Measurements from ENCODE around the gene PKLR.
"Not testable (repeated sequence)": the region's sequence is repeated elsewhere in the genome, so short reads cannot be mapped to it uniquely, and the experiment has no call there.

Gene PKLR

DNA sequence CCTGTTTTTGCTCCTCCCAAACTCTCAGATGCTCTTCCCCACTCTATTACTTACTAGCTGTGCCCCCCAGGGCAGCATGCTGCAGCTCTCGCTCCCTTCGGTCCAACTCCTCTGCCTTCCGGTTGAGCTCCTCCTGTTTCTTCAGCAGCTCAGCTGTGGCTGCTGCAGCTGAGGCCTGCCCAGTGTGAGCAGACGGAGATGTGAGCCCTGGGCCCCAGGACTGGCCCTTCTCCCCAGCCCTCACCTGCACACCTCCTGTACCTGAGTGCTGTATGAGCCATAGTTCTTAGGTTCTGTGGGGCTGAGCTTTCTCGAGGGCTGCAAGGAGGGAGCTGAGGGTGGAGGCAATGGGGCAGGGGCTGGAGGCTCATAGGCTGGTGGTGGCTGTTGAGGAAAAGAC lies 41.0 kb downstream of the PKLR start:
- in situ Hi-C loops (cut with HindIII; ENCODE audit: low sequenced_read_pairs) = no loop called here

DNA sequence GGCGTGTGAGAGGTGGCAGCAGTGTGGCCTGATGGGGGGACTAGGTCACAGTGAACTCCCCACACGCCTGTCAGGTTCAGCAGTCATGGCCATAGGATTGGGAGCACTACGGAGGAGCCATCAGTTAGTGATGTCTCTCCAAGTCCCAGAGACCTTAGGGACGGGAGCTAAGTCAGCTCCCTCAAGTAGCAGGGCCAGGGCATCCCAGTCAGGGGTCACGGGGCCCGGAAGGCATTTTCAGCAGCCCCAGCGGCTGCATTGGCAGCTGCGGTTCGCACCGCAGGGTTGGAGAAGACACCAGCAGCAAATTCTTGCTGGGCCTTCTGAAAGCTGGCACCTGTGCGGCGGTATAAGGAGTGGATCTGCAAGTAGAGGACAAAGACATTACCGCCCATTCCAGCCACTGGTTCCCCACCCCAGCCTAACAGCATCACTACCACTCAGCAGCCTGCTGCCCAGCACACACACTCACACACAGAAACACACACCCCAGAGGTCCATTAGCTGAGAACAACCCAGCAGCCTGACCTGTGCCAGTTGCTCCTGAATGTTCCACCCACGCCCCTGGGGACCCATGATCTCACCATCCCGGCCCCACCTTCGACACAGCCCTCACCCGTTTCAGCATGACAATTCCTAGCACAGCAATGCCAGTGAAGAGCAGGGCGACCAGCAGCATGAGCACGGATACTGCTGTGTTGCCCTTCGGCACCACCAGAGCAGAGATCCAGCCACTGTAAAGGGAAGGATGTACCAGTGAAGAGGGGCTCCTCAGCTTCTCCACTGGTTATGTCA lies 45.0 kb downstream of the PKLR start:
- in situ Hi-C loops (cut with HindIII; ENCODE audit: low sequenced_read_pairs) = no loop called here

DNA sequence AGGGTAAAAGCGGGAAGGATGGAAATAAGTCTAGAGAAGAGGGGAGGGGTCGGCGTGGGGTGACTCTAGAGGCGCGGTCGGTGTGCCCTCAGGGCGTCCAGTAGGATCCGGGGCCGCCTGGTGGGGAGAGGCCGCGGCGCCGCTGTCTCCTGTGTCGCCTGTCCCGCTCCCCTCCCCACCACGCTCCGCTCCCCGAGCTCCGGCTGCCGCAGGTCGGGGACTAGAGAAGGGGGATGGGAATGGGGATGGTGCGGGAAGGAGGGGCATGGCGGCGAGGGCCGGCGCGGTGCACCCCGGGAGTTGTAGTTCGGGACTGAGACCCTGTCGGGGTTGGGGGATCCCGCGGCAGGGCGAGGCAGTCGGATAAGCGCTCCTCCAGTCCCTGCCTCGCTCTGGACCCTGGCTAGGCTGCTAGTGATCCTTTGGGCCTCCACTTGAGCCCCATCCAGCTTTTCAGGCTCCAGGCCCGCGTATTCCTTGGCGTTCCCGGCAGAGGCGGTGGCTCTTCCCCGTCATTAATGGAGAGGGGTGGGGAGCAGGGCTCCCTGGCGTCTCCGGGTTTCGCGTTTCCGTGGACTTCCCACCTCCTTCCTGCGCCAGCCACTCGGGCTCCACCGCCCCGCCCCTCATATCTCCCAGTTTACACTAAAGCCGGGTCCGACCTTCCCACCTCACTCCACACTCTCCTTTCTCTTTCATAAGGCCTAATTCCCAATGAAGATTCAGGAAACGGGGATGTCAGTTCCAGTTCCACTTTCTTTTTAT lies 45.8 kb downstream of the PKLR start, which contains the start of gene ENTREP3:
ENTREP3 (minus strand) TSS at position 241 of the 765 bp plus-strand sequence. CDS start 606 bp downstream, outside the sequence.
- in situ Hi-C loops (cut with HindIII; ENCODE audit: low sequenced_read_pairs) = no loop called here

DNA sequence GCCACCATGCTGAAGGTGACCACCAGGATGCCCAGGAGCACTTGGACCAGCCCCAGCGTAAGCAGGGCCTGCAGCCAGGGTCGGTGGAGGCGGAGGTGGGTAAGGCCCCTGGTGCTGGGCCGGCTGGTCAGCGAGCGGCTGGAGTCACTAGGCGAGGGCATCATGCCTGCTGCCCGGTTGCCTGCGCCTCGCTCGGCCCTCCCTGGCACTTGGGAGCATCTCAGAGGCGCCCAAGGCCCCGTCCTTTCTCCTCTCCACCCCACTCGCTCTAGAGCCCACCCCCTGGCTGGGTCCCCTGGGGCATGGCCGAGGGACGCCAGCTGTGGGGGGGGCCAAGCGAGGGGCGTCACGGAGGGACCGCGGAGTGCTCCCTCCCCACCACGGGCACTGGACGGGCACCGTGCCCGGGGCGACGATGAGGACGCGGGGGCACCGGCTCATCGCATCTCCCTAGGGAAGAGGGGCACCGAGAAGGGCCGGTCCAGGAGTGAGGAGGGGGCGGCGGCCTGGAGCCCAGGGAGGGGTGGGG lies 46.5 kb downstream of the PKLR start:
- in situ Hi-C loops (cut with HindIII; ENCODE audit: low sequenced_read_pairs) = no loop called here

DNA sequence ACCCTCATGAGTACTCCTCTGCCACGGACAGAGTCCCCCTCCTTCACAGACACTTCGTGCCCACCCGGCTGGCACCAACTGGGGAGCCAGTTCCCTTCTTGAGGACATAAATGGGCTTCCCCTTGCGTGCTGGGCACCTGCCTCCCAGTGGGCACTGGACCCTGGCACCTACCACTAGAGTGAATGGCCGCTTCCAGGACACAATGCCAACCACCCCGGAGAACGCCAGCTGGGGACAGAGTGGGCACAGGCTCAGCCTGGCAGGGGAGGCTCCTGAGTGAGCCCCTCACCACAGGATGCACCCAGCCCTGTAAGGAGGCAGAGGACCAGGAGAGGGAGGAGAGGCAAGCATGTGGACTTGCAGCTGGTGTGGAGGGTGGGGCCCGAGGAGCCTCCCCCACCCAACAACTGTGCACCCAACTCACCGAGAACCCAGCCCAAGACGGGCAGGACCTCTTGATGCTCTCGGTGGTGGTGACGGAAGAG lies 47.0 kb downstream of the PKLR start:
- in situ Hi-C loops (cut with HindIII; ENCODE audit: low sequenced_read_pairs) = no loop called here

DNA sequence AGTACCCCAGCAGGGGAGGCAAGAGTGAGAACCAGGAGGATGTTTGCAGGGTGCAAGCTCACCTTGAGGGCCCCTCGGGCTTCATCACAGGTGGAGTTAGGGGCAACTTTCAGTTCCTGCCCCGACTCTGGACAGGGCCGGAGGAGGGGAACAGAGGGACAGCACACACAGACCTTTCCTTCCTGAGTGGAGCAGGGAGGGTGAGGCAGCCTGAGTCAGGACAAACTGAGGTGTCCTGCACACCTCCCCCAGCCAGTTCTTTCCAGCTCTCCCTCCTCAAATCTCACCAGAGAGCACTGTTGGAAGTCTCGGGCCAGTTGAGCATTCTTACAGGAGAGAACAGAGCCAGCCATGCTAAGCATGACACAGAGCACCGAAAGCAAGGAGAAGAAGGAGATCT lies 47.4 kb downstream of the PKLR start:
- in situ Hi-C loops (cut with HindIII; ENCODE audit: low sequenced_read_pairs) = no loop called here

DNA sequence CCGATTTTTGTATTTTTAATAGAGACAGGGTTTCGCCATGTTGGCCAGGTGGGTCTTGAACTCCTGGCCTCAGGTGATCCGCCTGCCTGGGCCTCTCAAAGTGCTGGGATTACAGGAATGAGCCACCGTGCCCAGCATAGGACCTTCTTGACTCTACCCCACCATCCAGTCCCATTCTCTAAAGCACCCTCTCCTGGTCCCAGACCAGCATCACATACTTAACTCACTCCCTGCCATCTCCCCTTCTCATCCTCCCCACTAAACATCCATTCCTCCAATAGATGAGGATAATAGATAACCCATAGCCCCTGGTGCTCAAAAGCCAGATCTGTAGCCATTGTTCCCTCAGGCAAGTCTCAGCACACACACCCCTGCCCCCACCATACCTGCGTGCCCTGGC lies 48.0 kb downstream of the PKLR start:
- in situ Hi-C loops (cut with HindIII; ENCODE audit: low sequenced_read_pairs) = no loop called here

DNA sequence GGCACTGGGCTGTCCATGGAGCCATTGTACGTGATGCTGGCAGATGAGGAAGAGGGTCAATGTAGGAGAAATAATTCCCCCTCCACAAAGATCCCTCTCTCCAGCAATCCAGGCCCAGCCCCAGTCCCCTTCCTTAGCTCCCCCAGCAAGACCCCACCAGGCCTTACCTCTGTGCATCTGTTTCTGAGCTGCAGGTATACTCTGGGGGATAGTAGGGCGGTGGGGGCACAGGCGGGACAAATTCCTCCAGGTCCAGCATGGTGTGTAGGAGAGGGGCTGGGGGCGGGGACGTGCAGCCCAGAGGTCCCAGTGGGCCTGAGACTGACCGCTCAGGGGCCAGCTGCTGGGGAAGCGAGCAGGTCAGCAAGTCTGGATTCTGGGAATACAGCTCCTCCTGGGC lies 49.7 kb downstream of the PKLR start:
- in situ Hi-C loops (cut with HindIII; ENCODE audit: low sequenced_read_pairs) = no loop called here

DNA sequence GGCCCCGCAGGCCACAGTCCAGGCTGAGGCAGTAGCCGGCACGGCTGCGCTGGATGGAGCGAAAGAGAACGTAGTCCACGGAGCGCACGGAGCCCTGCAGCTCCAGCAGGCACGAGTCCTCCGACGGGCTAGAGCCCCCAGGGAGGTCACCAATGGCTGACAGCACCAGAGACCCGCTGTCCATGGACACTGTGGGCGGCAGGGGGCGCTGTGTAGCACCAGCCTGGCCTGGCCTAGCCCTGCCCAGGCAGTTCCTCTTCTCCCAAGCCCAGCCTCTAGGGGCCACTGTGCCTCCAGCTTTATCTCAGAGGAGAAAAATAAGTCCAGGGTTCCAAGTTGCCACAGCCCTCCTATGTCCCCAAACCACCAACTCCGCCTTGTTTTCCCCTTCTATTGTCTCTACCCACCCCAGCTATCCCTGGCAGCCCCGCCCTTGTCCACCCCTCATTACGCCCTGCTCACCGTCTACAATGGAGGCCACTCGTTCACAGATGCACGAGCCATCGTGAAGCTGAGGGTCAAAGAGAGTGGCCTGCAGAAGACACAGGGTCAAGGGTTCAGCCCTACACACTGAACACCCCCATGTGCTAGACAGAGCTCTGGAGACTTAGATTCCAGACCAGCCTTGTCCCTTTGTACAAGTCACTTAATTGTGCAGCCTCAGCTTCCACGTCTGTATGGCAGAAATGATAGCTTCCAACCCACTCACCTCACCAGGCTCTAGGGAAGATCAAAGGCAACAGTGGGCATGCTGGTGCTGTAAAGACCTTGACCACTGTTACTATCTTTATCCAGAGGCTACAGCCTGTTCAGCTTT lies 50.4 kb downstream of the PKLR start:
- in situ Hi-C loops (cut with HindIII; ENCODE audit: low sequenced_read_pairs) = no loop called here

DNA sequence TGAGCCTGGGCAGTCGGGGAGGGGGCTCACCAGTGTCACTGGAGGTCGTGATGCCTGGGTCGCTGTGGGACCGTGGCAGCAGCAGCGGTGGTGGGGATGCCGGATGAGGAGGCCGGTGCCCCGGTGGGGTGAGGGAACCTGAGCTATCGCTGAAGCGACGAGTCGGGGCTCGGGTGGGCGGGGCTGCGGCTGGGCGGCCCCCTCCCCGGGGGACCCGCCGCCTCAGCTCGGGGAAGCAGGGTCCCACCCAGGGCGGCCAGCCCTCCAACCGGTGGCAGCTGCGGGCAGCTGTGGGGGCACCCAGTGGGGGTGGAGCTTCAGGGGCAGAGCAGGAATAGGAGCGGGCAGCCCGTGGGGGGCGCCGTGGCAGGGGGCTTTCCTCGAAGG lies 51.0 kb downstream of the PKLR start:
- in situ Hi-C loops (cut with HindIII; ENCODE audit: low sequenced_read_pairs) = no loop called here

DNA sequence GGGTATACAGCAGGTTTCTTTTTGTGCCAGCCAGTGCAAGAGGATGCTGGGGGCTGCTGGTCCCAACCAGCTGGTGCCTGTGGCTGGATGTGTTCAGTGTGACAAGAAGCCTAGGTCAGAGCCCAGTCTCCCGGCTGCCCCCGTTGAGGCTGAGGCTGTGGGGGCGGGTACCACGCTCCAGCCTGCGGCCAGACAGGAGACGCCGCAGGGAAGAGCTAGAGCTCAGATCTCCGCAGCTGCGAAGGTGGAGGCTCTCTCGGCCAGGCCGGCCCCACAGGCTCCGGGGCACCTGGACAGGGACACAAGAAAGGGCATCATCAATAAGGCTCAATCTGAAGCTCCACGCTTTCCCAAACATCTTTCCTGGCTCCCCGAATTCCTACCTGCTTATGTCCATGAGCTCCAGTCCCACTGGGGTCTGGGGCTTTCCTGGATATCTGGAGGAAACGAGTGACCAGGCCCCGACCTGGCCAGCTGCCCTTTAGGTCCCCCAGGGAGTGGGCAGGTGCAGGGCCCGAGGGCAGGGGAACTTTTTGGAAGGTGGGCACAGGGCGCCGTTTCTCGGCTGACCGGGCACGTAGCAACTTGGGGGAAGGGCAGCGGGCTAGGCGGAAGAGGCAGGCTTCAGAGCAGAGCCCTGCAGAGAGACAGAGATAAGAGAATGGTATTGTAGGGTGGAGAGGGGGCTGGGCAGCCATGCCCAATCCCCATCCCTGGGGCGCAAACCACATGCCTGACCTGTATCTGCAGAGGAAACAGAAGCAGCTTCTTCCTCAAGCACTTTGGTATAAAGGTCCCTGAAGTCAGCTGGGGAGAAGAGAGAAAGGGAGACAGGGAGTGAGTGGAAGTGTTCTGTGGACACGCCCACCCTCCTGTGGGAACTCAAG lies 53.3 kb downstream of the PKLR start:
- in situ Hi-C loops (cut with HindIII; ENCODE audit: low sequenced_read_pairs) = no loop called here

DNA sequence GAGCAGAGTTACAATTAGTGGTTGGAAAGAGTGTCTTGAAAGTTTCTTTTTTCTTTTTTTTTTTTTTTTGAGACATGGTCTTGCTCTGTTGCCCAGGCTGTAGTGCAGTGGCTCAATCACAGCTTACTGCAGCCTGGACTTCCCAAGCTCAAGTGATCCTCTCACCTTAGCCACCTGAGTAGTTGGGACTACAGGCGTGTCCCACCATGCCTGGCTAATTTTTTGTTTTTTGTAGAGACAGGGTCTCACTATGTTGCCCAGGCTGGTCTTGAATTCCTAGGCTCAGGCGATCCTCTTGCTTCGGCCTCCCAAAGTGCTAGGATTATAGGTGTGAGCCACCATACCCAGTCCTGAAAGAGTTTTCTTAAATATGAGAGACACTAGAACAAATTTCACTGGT lies 54.4 kb downstream of the PKLR start:
- in situ Hi-C loops (cut with HindIII; ENCODE audit: low sequenced_read_pairs) = not testable (repeated sequence)

DNA sequence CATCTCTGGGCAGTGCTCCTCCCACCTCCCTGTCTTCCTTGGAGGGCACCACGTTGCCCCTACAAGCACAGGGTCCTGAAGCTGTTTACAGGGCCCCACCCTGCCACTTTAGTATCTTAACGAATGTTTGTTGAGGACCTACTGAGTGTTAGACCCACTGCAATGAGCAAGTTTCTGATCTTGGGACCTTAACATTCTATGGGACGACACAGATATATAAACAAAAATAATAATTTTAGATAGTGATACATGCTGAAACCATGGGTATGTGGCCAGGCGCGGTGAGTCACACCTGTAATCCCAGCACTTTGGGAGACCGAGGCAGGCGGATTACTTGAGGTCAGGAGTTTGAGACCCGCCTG lies 56.1 kb downstream of the PKLR start:
- in situ Hi-C loops (cut with HindIII; ENCODE audit: low sequenced_read_pairs) = no loop called here

DNA sequence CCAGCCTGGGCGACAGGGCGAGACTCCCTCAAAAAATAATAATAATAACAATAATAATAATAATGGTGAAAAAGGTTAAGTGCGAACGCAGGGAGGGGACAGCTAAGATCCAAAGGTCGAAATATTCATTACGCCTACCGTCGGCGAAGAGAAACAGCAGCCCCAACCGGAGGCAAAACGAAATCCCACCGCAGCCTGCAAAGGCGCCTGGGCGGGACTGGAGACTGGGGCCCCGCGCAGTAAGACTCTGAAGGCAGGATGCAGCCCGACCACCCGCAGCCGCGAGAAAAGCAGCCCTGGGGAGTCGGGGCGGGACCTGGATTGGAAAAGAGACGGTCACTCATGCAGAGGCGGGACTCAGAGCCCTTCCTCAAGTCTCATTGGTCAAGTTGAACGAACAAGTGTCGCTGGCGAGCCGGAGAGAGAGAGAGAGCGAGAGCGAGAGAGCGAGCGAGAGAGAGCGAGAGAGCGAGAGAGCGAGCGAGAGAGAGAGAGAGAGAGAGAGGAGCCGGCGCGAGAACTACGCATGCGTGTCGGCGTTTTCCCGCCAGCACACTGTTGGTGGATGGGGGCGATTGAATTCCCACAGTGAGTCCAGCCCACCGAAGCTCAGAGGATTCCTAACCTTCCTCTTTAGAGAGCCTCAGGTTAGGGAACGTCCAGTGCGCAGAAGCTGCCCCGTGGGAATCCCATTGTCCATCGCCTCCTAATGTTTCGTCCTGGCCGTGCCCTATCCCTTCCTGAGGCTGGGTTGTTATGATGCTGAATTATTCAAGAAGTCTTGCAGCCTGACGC lies 56.7 kb downstream of the PKLR start:
- in situ Hi-C loops (cut with HindIII; ENCODE audit: low sequenced_read_pairs) = no loop called here

DNA sequence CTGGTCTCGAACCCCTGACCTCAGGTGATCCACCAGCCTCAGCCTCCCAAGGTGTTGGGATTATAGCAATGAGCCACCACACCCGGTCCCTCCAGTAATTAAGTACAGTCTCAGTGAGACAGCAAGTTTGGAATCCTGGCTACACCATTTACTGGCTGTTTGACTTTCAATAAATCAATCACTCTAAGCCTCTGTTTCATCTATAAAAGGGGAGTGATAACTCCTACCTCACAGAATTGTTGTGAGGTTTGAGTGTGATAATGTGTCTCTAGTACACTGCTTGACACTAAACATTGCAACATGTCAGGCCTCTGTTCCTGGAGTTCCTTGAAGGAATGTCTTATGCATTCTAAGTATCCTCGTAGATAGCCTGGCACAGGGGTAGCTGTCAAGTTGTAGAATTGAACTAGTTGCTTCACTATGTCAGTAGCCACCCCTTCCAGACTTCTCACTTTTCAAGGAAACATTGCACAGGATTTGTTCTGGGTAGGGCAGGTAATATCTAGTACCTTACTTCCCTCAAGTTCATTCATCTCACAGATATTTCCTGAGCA lies 58.4 kb downstream of the PKLR start:
- in situ Hi-C loops (cut with HindIII; ENCODE audit: low sequenced_read_pairs) = no loop called here

DNA sequence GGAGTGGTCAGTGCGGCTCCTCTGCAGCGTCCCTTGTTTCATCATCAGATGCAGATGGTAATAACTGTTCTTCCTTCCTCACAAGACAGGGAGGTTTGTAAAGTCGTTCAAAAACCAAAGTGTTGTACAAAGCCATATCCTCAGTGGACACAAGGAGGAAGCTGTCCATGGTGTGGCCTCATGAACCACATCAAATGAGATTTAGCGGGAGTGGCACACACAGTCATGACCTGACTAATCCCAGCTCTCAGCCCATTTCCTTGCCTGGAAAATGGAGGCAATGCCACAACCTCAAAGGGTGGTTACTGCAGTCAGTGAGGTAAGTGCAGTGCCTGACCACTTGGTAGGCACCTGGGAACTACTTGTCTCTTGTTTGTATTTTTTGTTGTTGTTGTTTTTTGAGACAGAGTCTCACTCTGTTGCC lies 59.4 kb downstream of the PKLR start:
- in situ Hi-C loops (cut with HindIII; ENCODE audit: low sequenced_read_pairs) = no loop called here

DNA sequence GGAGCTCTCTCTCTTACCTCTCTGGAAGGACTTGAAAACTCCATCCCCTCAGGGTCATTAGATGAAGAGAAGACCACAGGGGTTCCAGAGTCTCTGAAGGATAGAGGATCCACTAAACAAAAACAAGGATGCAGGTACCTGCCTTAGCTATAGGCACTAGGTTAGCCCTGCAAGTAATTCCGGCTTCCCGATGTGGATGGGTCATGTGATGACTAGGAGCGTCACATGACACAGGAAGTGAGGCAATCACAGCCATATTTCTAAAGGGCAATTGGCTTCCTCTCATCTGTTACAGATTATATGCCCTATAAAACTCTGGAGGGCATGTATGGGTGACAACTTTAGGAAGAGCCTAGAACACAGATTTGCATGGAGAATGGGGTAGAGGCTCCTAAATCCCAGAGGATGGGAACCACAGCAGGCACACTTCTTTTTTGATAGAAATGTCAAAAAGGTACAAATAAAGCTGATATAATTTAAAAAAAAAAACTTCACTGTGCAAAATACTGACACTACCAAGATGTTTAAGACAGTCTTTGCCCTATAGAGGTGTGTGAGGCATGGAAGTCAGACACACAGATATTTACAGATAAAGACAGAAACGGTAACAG lies 60.1 kb downstream of the PKLR start:
- in situ Hi-C loops (cut with HindIII; ENCODE audit: low sequenced_read_pairs) = no loop called here

Data from DLD1 (cell line).